GM12878 (cell line): Measurements from ENCODE around the gene MPRIP. TPM values are rescaled to one million over a fixed set of nuclear protein-coding genes. Genes with fewer than 3 reads are reported as not detected.

Experiments used
- ATAC-seq: fragments of 200-7000 bp; cut with Tn5 transposase; 3 replicates; pipeline ENCODE4 v1.9.1; 2020; ENCODE audit warnings: mild to moderate bottlenecking, moderate library complexity
- BruUV-seq: library from RNA; stranded (reverse); fragments of 400-500 nt; replicated peaks from 2 replicates; lab custom pipeline; 2021; lab: Mats Ljungman, UMichigan
- CTCF ChIA-PET: fragments of 300-600 bp; sonication (Branson Sonifier 250); formaldehyde crosslinking; extraction: SDS; loops from one replicate; lab custom pipeline; 2021; ENCODE audit warnings: inconsistent platforms; lab: Yijun Ruan, JAX
- POLR2A ChIA-PET: fragments of 350-600 bp; formaldehyde crosslinking; extraction: SDS; loops from one replicate; lab custom pipeline; 2021; ENCODE audit warnings: inconsistent platforms; lab: Charles Lee
- RAD21 ChIA-PET: fragments of 300-600 bp; sonication (Branson Sonifier 250); formaldehyde crosslinking; loops from one replicate; lab custom pipeline; 2023; ENCODE audit warnings: antibody characterized with exemption; ENCODE audit not compliant: unreplicated experiment; lab: Charles Lee
- SMC1A ChIA-PET: fragments of 300-600 bp; sonication (Branson Sonifier 250); formaldehyde crosslinking; loops from one replicate; lab custom pipeline; 2023; ENCODE audit not compliant: unreplicated experiment, uncharacterized antibody; lab: Charles Lee
- DNase-seq: peaks from one replicate; pipeline ENCODE4 v3.0.0-alpha.2; 2011; ENCODE audit warnings: low read depth, low spot score
- FAIRE-seq: peaks from 3 replicates; lab custom pipeline; 2011; peaks lifted over from hg19 to GRCh38; lab: Jason Lieb, UNC
- H2AFZ ChIP-seq: 2 replicates; pipeline ENCODE4 v1.6.0; 2011; ENCODE audit warnings: low read depth, low read length, control low read depth; ENCODE audit not compliant: control insufficient read depth
- H3K27ac ChIP-seq: 2 replicates; pipeline ENCODE4 v1.5.1; 2011; ENCODE audit warnings: control low read depth; ENCODE audit not compliant: control insufficient read depth, insufficient read depth
- H3K27me3 ChIP-seq, 2 experiments: replicated peaks in 1 of 2; 2 replicates each; pipeline versions ENCODE4 v1.6.0 to v1.6.1; 2011; ENCODE audit warnings: low read length in 1 of 2; ENCODE audit not compliant: control insufficient read depth in 2 of 2, insufficient read depth in 2 of 2
- H3K36me3 ChIP-seq, 2 experiments: 2 replicates each; pipeline ENCODE4 v1.5.1; 2011; ENCODE audit warnings: low read length in 1 of 2; ENCODE audit not compliant: control insufficient read depth in 2 of 2, insufficient read depth in 2 of 2
- H3K4me1 ChIP-seq: 2 replicates; pipeline ENCODE4 v1.6.1; 2011; ENCODE audit warnings: mild to moderate bottlenecking, low read length, moderate library complexity, mixed read lengths; ENCODE audit not compliant: control insufficient read depth, insufficient read depth
- H3K4me2 ChIP-seq: 2 replicates; pipeline ENCODE4 v1.6.0; 2011; ENCODE audit warnings: control low read depth; ENCODE audit not compliant: control insufficient read depth, insufficient read depth
- H3K4me3 ChIP-seq: fragments of 200-600 bp; sonication (generic); 2 replicates; pipeline ENCODE4 v1.5.1; 2016
- H3K79me2 ChIP-seq: 2 replicates; pipeline ENCODE4 v1.6.0; 2011; ENCODE audit warnings: low read length; ENCODE audit not compliant: control insufficient read depth, insufficient read depth
- H3K9ac ChIP-seq: 2 replicates; pipeline ENCODE4 v1.8.0; 2011; ENCODE audit warnings: low read length, control low read depth, mixed read lengths; ENCODE audit not compliant: control insufficient read depth, insufficient read depth
- H3K9me3 ChIP-seq: replicated peaks from 3 replicates; pipeline ENCODE4 v1.5.1; 2011; ENCODE audit warnings: mild to moderate bottlenecking, low read length; ENCODE audit not compliant: control insufficient read depth, insufficient read depth
- H4K20me1 ChIP-seq: 2 replicates; pipeline ENCODE4 v1.6.0; 2011; ENCODE audit not compliant: control insufficient read depth, insufficient read depth
- ASH2L ChIP-seq: fragments of 300-600, 200-600 bp; sonication (generic); IDR thresholded peaks from 2 replicates; pipeline ENCODE4 v1.6.1; 2017; ENCODE audit warnings: low read depth, mild to moderate bottlenecking, borderline replicate concordance
- BHLHE40 ChIP-seq, 2 experiments: fragments of 450-650 bp in 1 of 2; IDR thresholded peaks; 2 replicates each; pipeline ENCODE4 v1.6.1; 2011 to 2017; ENCODE audit warnings: low read depth in 2 of 2, borderline replicate concordance in 1 of 2, improper control_type of control experiment in 1 of 2, low read length in 1 of 2, mild to moderate bottlenecking in 1 of 2
- BMI1 ChIP-seq: fragments of 450-650 bp; IDR thresholded peaks from 2 replicates; pipeline ENCODE4 v1.6.1; 2016; ENCODE audit warnings: mild to moderate bottlenecking, moderate library complexity, borderline replicate concordance
- DPF2 ChIP-seq: fragments of 450-650 bp; IDR thresholded peaks from 2 replicates; pipeline ENCODE4 v1.6.1; 2017; ENCODE audit warnings: mild to moderate bottlenecking
- E4F1 ChIP-seq: fragments of 450-650 bp; IDR thresholded peaks from 2 replicates; pipeline ENCODE4 v1.6.1; 2018; ENCODE audit warnings: borderline replicate concordance, mild to moderate bottlenecking; ENCODE audit not compliant: partially characterized antibody
- HDAC2 ChIP-seq: fragments of 200-600 bp; sonication (generic); IDR thresholded peaks from 2 replicates; pipeline ENCODE4 v1.6.1; 2017
- JUND ChIP-seq: IDR thresholded peaks from 2 replicates; pipeline ENCODE4 v1.6.1; 2012; ENCODE audit warnings: low read depth, mild to moderate bottlenecking, low read length, improper control_type of control experiment, moderate library complexity
- MYB ChIP-seq: fragments of 150-350 bp; IDR thresholded peaks from 2 replicates; pipeline ENCODE4 v1.6.1; 2014; ENCODE audit warnings: mild to moderate bottlenecking, low read depth, low read length, borderline replicate concordance
- NR2C1 ChIP-seq: fragments of 450-650 bp; IDR thresholded peaks from 2 replicates; pipeline ENCODE4 v1.6.1; 2017; ENCODE audit warnings: antibody characterized with exemption, mild to moderate bottlenecking, moderate library complexity
- NRF1 ChIP-seq: conservative IDR thresholded peaks from 2 replicates; pipeline ENCODE4 v1.6.1; 2011; ENCODE audit warnings: mild to moderate bottlenecking, low read depth, low read length, improper control_type of control experiment
- RCOR1 ChIP-seq: conservative IDR thresholded peaks from 2 replicates; pipeline ENCODE4 v1.6.1; 2012; ENCODE audit warnings: low read depth, low read length, improper control_type of control experiment
- RELA ChIP-seq: fragments of 450-650 bp; IDR thresholded peaks from 2 replicates; pipeline ENCODE4 v1.8.0; 2014; ENCODE audit warnings: borderline replicate concordance; ENCODE audit not compliant: partially characterized antibody
- SMAD5 ChIP-seq: IDR thresholded peaks from 2 replicates; pipeline ENCODE4 v1.6.1; 2016; ENCODE audit warnings: antibody characterized with exemption, low read depth
- SMARCA5 ChIP-seq: fragments of 450-650 bp; IDR thresholded peaks from 2 replicates; pipeline ENCODE4 v1.6.1; 2017; ENCODE audit warnings: mild to moderate bottlenecking
- ZSCAN29 ChIP-seq: fragments of 450-650 bp; IDR thresholded peaks from 2 replicates; pipeline ENCODE4 v1.6.1; 2017; ENCODE audit warnings: mild to moderate bottlenecking, moderate library complexity
- WGBS: methylation state at CpG from one replicate; pipeline ENCODE4 v1.1.6; 2016; ENCODE audit warnings: low lambda C conversion rate; ENCODE audit not compliant: insufficient replicate concordance, insufficient coverage; ENCODE audit errors: missing lambda C conversion rate; 5-methylcytosine and 5-hydroxymethylcytosine counted together
- in situ Hi-C: fragments of 300-500 bp; cut with MboI; formaldehyde crosslinking; loops from 9 replicates; pipeline ENCODE4 v1.14.3; 2018; ENCODE audit warnings: mixed read lengths
- intact Hi-C: fragments of 100-400 bp; cut with micrococcal nuclease; formaldehyde crosslinking; loops from one replicate; pipeline ENCODE4 v1.14.2; 2022; ENCODE audit not compliant: unreplicated experiment
- polyA plus RNA-seq, 11 experiments: library from polyadenylated mRNA; depleted of rRNA in 4 of 11; unstranded in 6 of 11; stranded (reverse) in 5 of 11; fragments of >200 nt; fragmentation: Nextera tagmentation in 4 of 11; fragmentation: Illumina TruSeq in 1 of 11; extraction: Ambion mirVana in 4 of 11; extraction: Trizol in 1 of 11; gene quantifications; 1 replicate in 1 of 11; 2 replicates in 10 of 11; pipeline versions ENCODE4 v1.2.1 to v1.2.3, GENCODE V29; 2011 to 2016; ENCODE audit warnings: inconsistent platforms in 2 of 11, missing spikeins in 2 of 11, low read depth in 1 of 11
- total RNA-seq, 4 experiments: library from RNA; depleted of rRNA in 3 of 4; stranded (reverse); fragments of >200 nt in 3 of 4; fragmentation: Illumina TruSeq in 1 of 4; extraction: Trizol in 1 of 4; gene quantifications; 2 replicates each; pipeline versions ENCODE4 v1.2.1 to v1.2.3, GENCODE V29; 2013 to 2021
- TF ChIP-seq, protein P1 (sequence below), 3 experiments: IDR thresholded peaks in 2 of 3; conservative IDR thresholded peaks in 1 of 3; 2 replicates each; pipeline ENCODE4 v1.5.1; 2011; ENCODE audit warnings: low read depth in 3 of 3, low read length in 3 of 3, mild to moderate bottlenecking in 3 of 3, control low read depth in 2 of 3, moderate library complexity in 2 of 3, inconsistent platforms in 1 of 3, mixed read lengths in 1 of 3; ENCODE audit not compliant: control insufficient read depth in 2 of 3, insufficient read depth in 1 of 3; ENCODE audit errors: extremely low read depth in 1 of 3
- TF ChIP-seq, protein P2 (sequence below): fragments of 150-350 bp; IDR thresholded peaks from 2 replicates; pipeline ENCODE4 v1.6.1; 2016; ENCODE audit warnings: low read depth, low read length

Gene MPRIP
- total and polyA plus RNA-seq, 10 of the 15 experiments (the other 5 are each of a cell fraction or from before 2014, with no cell fraction given), result 16.5 to 168 (median 71.7) TPM

- RAD21 ChIA-PET, result interaction anchor here (0.6 to 1.2 kb wide), 2 partner anchors 29 to 248 kb away, joined by 3 read pairs; no protein-coding TSS in a partner anchor
- H3K4me1 ChIP-seq, result no peaks in the 10 kb centered on the region
- no peaks in the 10 kb centered on the region for H3K27me3 ChIP-seq
- SMC1A ChIA-PET, result interaction anchor here (0.7 kb wide), 1 partner anchor 167 kb away, joined by 3 read pairs; no protein-coding TSS in a partner anchor
- FAIRE-seq (no peak), ATAC-seq (no peak)
- no peak overlapping the region for H3K9ac ChIP-seq
- POLR2A ChIA-PET, result no interaction called here
- H3K79me2 ChIP-seq, result peaks cover 31% of the 10 kb centered on the region
- 90% methylated on average over 5 of the region's 5 CpGs for WGBS
- no peak overlapping the region for H2AFZ ChIP-seq
- H3K4me2 ChIP-seq, result no peak overlapping the region
- no peak overlapping the region for H3K27ac ChIP-seq
- no TSS peak for BruUV-seq
- TF ChIP-seq ASH2L (no peak), MYB (no peak), ZSCAN29 (no peak), RCOR1 (no peak), HDAC2 (no peak), NR2C1 (no peak), DPF2 (no peak), BMI1 (no peak), SMAD5 (no peak), RELA (no peak), E4F1 (no peak), BHLHE40 (IDR thresholded peaks at IDR 0.05; ENCODE audit: borderline replicate concordance in 1 of 2, low read depth in 2 of 2, low read length in 1 of 2) (no peak), JUND (no peak), SMARCA5 (no peak), NRF1 (no peak)
- TF ChIP-seq, protein P1, sequence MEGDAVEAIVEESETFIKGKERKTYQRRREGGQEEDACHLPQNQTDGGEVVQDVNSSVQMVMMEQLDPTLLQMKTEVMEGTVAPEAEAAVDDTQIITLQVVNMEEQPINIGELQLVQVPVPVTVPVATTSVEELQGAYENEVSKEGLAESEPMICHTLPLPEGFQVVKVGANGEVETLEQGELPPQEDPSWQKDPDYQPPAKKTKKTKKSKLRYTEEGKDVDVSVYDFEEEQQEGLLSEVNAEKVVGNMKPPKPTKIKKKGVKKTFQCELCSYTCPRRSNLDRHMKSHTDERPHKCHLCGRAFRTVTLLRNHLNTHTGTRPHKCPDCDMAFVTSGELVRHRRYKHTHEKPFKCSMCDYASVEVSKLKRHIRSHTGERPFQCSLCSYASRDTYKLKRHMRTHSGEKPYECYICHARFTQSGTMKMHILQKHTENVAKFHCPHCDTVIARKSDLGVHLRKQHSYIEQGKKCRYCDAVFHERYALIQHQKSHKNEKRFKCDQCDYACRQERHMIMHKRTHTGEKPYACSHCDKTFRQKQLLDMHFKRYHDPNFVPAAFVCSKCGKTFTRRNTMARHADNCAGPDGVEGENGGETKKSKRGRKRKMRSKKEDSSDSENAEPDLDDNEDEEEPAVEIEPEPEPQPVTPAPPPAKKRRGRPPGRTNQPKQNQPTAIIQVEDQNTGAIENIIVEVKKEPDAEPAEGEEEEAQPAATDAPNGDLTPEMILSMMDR (IDR thresholded peaks at IDR 0.05 in 2 of 3, conservative IDR thresholded peaks at IDR 0.05 in 1 of 3; ENCODE audit: control insufficient read depth in 2 of 3, extremely low read depth in 1 of 3, insufficient read depth in 1 of 3, low read depth in 3 of 3, low read length in 3 of 3), result no peak
- TF ChIP-seq, protein P2, sequence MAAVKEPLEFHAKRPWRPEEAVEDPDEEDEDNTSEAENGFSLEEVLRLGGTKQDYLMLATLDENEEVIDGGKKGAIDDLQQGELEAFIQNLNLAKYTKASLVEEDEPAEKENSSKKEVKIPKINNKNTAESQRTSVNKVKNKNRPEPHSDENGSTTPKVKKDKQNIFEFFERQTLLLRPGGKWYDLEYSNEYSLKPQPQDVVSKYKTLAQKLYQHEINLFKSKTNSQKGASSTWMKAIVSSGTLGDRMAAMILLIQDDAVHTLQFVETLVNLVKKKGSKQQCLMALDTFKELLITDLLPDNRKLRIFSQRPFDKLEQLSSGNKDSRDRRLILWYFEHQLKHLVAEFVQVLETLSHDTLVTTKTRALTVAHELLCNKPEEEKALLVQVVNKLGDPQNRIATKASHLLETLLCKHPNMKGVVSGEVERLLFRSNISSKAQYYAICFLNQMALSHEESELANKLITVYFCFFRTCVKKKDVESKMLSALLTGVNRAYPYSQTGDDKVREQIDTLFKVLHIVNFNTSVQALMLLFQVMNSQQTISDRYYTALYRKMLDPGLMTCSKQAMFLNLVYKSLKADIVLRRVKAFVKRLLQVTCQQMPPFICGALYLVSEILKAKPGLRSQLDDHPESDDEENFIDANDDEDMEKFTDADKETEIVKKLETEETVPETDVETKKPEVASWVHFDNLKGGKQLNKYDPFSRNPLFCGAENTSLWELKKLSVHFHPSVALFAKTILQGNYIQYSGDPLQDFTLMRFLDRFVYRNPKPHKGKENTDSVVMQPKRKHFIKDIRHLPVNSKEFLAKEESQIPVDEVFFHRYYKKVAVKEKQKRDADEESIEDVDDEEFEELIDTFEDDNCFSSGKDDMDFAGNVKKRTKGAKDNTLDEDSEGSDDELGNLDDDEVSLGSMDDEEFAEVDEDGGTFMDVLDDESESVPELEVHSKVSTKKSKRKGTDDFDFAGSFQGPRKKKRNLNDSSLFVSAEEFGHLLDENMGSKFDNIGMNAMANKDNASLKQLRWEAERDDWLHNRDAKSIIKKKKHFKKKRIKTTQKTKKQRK, result no peak
- TF ChIP-seq, all 136 proteins: peak for 0
- H3K9me3 ChIP-seq, result no peaks in the 10 kb centered on the region; the same call in 2 of the 3 replicates
- peaks cover 0 to 5% of the 10 kb centered on the region in 2 experiments; a peak in 2 of 4 replicates for H3K36me3 ChIP-seq
- CTCF ChIA-PET, result no interaction called here
- no peak for DNase-seq
- H3K4me3 ChIP-seq, result no peak overlapping the region
- intact Hi-C loops, result no loop called here
- in situ Hi-C loops, result no loop called here
- peaks cover 3% of the 10 kb centered on the region for H4K20me1 ChIP-seq
Measured at GRCh38 chr17:17067257-17067656, 25.0 kb downstream of the MPRIP start.
